M059J (cell line): ENCODE measurements around the gene GALNT14. TPM values are rescaled to one million over a fixed set of nuclear protein-coding genes. Genes with fewer than 3 reads are reported as not detected.
"Not testable (repeated sequence)": the region's sequence is repeated elsewhere in the genome, so short reads cannot be mapped to it uniquely, and the experiment has no call there.

Experiments
- DNase-seq: peaks from one replicate; pipeline ENCODE4 v3.0.0-alpha.2; 2012; ENCODE audit warnings: low read depth
- total RNA-seq: library from RNA; depleted of rRNA; stranded (reverse); fragments of >200 nt; shearing (Covaris generic); gene quantifications from 2 replicates; pipeline ENCODE4 v1.2.3, GENCODE V29; 2014; rRNA removed

The GALNT14 gene
- 0.20 TPM in 1 of 2 replicates, not detected in the other for total RNA-seq

- no peak for DNase-seq
Measured at GRCh38 chr2:31138037-31138962, at the start of gene GALNT14. TSS of gene GALNT14 (minus strand) at chr2:31138440. CDS start at chr2:31138086, 354 bp downstream.

- no peak for DNase-seq
Measured at GRCh38 chr2:31187166-31187565, 48.9 kb upstream of the GALNT14 start.

- DNase-seq = not testable (repeated sequence)
Measured at GRCh38 chr2:31183973-31184372, 45.7 kb upstream of the GALNT14 start.

GRCh38 chr2:31176742-31177141 lies 38.5 kb upstream of the GALNT14 start:
- no peak for DNase-seq

- DNase-seq = no peak
Measured at GRCh38 chr2:31171142-31171541, 32.9 kb upstream of the GALNT14 start.

- peak; percentile 51 for DNase-seq
Measured at GRCh38 chr2:31170071-31170698, 31.9 kb upstream of the GALNT14 start.

- DNase-seq = no peak
Measured at GRCh38 chr2:31168291-31168690, 30.1 kb upstream of the GALNT14 start.

- no peak for DNase-seq
Measured at GRCh38 chr2:31166925-31167324, 28.7 kb upstream of the GALNT14 start.

- DNase-seq = no peak
Measured at GRCh38 chr2:31163011-31163539, 24.8 kb upstream of the GALNT14 start.

GRCh38 chr2:31161637-31162036 lies 23.4 kb upstream of the GALNT14 start:
- DNase-seq = no peak

- peak; percentile 24 for DNase-seq
Measured at GRCh38 chr2:31151501-31151900, 13.3 kb upstream of the GALNT14 start.

- DNase-seq = no peak
Measured at GRCh38 chr2:31150120-31150670, 12.0 kb upstream of the GALNT14 start.

- DNase-seq = no peak
Measured at GRCh38 chr2:31148514-31148913, 10.3 kb upstream of the GALNT14 start.

GRCh38 chr2:31147645-31148044 lies 9.4 kb upstream of the GALNT14 start:
- no peak for DNase-seq

GRCh38 chr2:31142110-31142509 lies 3.9 kb upstream of the GALNT14 start:
- DNase-seq = no peak

GRCh38 chr2:31141443-31142085 lies 3.3 kb upstream of the GALNT14 start:
- no peak for DNase-seq

GRCh38 chr2:31140151-31140550 lies 1.9 kb upstream of the GALNT14 start:
- no peak for DNase-seq

- DNase-seq = no peak
Measured at GRCh38 chr2:31139671-31140070, 1.4 kb upstream of the GALNT14 start.

- DNase-seq = no peak
Measured at GRCh38 chr2:31137211-31138036, 816 bp downstream of the GALNT14 start.

GRCh38 chr2:31136732-31137131 lies 1.5 kb downstream of the GALNT14 start:
- DNase-seq = no peak

GRCh38 chr2:31136000-31136399 lies 2.2 kb downstream of the GALNT14 start:
- no peak for DNase-seq
